GM23338 (cell line): ENCODE measurements around the gene PDE7B. TPM values are rescaled to one million over a fixed set of nuclear protein-coding genes. Genes with fewer than 3 reads are reported as not detected.

Experiments used
- CREB1 ChIP-seq: fragments of 250-450 bp; sonication (Bioruptor Pico); IDR thresholded peaks from 2 replicates; pipeline ENCODE4 v1.5.0; 2020; ENCODE audit warnings: low read depth, mild to moderate bottlenecking, moderate library complexity
- EZH2 ChIP-seq: fragments of 200-600 bp; sonication (generic); IDR thresholded peaks from one replicate; pipeline ENCODE4 v1.8.0; 2017; ENCODE audit warnings: antibody characterized with exemption, mild to moderate bottlenecking, low read depth; ENCODE audit not compliant: unreplicated experiment
- EZH2phosphoT487 ChIP-seq: fragments of 200-600 bp; sonication (generic); IDR thresholded peaks from one replicate; pipeline ENCODE4 v1.8.1; 2018; ENCODE audit warnings: antibody characterized with exemption; ENCODE audit not compliant: unreplicated experiment
- NANOG ChIP-seq: IDR thresholded peaks from 2 replicates; pipeline ENCODE4 v1.6.1; 2016; ENCODE audit warnings: antibody characterized with exemption, borderline replicate concordance
- POLR2AphosphoS5 ChIP-seq: IDR thresholded peaks from 2 replicates; pipeline ENCODE4 v1.6.1; 2016; ENCODE audit warnings: antibody characterized with exemption, low read depth
- STAT1 ChIP-seq: IDR thresholded peaks from one replicate; pipeline ENCODE4 v1.6.1; 2016; ENCODE audit warnings: antibody characterized with exemption; ENCODE audit not compliant: unreplicated experiment
- ZNF114 ChIP-seq: fragments of 250-450 bp; sonication (Bioruptor Pico); IDR thresholded peaks from 2 replicates; pipeline ENCODE4 v1.5.0; 2020; ENCODE audit warnings: mild to moderate bottlenecking, moderate library complexity
- ZNF331 ChIP-seq: fragments of 250-450 bp; sonication (Bioruptor Pico); IDR thresholded peaks from 2 replicates; pipeline ENCODE4 v1.5.0; 2020; ENCODE audit warnings: low read depth, mild to moderate bottlenecking, moderate library complexity
- polyA plus RNA-seq: library from polyadenylated mRNA; unstranded; fragments of >200 nt; fragmentation: Nextera tagmentation; extraction: Ambion mirVana; gene quantifications from 2 replicates; pipeline ENCODE4 v1.2.1, GENCODE V29; 2016
- total RNA-seq: library from RNA; depleted of rRNA; stranded (reverse); fragments of >200 nt; shearing (Covaris generic); gene quantifications from 2 replicates; pipeline ENCODE4 v1.2.3, GENCODE V29; 2014
- TF ChIP-seq, protein P1 (sequence below): fragments of 250-450 bp; sonication (Bioruptor Pico); IDR thresholded peaks from 2 replicates; pipeline ENCODE4 v1.5.0; 2020; ENCODE audit warnings: mild to moderate bottlenecking, moderate library complexity
- TF ChIP-seq, protein P2 (sequence below): IDR thresholded peaks from one replicate; pipeline ENCODE4 v1.6.1; 2018; ENCODE audit warnings: antibody characterized with exemption; ENCODE audit not compliant: unreplicated experiment
- TF ChIP-seq, protein P3 (sequence below), 2 experiments: fragments of 200-600 bp in 1 of 2; sonication (generic) in 1 of 2; conservative IDR thresholded peaks; 2 replicates each; pipeline versions ENCODE4 v1.5.1 to v1.6.1; 2016 to 2017; ENCODE audit warnings: antibody characterized with exemption in 2 of 2, low read depth in 2 of 2, mild to moderate bottlenecking in 2 of 2, moderate library complexity in 1 of 2

The PDE7B gene
- total and polyA plus RNA-seq, 2 experiments from 2014 or later = 0.07 TPM; not detected in 1

DNA sequence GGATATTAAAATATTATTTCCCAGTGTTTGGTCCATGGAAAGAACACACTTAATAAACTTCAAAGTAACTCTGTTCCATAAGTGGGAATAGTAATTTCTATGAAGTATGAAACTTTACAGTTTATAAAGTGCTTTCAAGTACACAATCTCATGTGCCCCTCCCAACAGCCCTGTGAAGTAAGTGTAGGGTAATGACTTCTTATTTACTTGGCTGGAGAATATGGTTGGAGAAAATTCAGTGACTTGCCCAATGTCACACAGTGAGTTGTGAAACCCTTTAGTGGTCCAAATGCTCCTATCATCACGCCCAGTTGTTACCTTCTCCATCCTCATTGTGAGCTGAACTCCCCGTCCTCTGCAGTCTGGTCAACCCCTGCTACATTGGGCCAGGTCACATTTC lies 141.2 kb downstream of the PDE7B start (continued):
- TF ChIP-seq, protein P1, sequence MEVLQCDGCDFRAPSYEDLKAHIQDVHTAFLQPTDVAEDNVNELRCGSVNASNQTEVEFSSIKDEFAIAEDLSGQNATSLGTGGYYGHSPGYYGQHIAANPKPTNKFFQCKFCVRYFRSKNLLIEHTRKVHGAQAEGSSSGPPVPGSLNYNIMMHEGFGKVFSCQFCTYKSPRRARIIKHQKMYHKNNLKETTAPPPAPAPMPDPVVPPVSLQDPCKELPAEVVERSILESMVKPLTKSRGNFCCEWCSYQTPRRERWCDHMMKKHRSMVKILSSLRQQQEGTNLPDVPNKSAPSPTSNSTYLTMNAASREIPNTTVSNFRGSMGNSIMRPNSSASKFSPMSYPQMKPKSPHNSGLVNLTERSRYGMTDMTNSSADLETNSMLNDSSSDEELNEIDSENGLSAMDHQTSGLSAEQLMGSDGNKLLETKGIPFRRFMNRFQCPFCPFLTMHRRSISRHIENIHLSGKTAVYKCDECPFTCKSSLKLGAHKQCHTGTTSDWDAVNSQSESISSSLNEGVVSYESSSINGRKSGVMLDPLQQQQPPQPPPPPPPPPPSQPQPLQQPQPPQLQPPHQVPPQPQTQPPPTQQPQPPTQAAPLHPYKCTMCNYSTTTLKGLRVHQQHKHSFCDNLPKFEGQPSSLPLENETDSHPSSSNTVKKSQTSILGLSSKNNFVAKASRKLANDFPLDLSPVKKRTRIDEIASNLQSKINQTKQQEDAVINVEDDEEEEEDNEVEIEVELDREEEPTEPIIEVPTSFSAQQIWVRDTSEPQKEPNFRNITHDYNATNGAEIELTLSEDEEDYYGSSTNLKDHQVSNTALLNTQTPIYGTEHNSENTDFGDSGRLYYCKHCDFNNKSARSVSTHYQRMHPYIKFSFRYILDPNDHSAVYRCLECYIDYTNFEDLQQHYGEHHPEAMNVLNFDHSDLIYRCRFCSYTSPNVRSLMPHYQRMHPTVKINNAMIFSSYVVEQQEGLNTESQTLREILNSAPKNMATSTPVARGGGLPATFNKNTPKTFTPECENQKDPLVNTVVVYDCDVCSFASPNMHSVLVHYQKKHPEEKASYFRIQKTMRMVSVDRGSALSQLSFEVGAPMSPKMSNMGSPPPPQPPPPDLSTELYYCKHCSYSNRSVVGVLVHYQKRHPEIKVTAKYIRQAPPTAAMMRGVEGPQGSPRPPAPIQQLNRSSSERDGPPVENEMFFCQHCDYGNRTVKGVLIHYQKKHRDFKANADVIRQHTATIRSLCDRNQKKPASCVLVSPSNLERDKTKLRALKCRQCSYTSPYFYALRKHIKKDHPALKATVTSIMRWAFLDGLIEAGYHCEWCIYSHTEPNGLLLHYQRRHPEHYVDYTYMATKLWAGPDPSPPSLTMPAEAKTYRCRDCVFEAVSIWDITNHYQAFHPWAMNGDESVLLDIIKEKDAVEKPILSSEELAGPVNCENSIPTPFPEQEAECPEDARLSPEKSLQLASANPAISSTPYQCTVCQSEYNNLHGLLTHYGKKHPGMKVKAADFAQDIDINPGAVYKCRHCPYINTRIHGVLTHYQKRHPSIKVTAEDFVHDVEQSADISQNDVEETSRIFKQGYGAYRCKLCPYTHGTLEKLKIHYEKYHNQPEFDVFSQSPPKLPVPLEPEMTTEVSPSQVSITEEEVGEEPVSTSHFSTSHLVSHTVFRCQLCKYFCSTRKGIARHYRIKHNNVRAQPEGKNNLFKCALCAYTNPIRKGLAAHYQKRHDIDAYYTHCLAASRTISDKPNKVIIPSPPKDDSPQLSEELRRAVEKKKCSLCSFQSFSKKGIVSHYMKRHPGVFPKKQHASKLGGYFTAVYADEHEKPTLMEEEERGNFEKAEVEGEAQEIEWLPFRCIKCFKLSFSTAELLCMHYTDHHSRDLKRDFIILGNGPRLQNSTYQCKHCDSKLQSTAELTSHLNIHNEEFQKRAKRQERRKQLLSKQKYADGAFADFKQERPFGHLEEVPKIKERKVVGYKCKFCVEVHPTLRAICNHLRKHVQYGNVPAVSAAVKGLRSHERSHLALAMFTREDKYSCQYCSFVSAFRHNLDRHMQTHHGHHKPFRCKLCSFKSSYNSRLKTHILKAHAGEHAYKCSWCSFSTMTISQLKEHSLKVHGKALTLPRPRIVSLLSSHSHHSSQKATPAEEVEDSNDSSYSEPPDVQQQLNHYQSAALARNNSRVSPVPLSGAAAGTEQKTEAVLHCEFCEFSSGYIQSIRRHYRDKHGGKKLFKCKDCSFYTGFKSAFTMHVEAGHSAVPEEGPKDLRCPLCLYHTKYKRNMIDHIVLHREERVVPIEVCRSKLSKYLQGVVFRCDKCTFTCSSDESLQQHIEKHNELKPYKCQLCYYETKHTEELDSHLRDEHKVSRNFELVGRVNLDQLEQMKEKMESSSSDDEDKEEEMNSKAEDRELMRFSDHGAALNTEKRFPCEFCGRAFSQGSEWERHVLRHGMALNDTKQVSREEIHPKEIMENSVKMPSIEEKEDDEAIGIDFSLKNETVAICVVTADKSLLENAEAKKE (CRISPR knock-in tag) = no peak
- TF ChIP-seq EZH2phosphoT487 = no peak
- no peak for TF ChIP-seq POLR2AphosphoS5
- TF ChIP-seq ZNF331 = no peak
- no peak for TF ChIP-seq CREB1
- TF ChIP-seq EZH2 = no peak
- TF ChIP-seq, protein P2, sequence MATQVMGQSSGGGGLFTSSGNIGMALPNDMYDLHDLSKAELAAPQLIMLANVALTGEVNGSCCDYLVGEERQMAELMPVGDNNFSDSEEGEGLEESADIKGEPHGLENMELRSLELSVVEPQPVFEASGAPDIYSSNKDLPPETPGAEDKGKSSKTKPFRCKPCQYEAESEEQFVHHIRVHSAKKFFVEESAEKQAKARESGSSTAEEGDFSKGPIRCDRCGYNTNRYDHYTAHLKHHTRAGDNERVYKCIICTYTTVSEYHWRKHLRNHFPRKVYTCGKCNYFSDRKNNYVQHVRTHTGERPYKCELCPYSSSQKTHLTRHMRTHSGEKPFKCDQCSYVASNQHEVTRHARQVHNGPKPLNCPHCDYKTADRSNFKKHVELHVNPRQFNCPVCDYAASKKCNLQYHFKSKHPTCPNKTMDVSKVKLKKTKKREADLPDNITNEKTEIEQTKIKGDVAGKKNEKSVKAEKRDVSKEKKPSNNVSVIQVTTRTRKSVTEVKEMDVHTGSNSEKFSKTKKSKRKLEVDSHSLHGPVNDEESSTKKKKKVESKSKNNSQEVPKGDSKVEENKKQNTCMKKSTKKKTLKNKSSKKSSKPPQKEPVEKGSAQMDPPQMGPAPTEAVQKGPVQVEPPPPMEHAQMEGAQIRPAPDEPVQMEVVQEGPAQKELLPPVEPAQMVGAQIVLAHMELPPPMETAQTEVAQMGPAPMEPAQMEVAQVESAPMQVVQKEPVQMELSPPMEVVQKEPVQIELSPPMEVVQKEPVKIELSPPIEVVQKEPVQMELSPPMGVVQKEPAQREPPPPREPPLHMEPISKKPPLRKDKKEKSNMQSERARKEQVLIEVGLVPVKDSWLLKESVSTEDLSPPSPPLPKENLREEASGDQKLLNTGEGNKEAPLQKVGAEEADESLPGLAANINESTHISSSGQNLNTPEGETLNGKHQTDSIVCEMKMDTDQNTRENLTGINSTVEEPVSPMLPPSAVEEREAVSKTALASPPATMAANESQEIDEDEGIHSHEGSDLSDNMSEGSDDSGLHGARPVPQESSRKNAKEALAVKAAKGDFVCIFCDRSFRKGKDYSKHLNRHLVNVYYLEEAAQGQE = no peak
- no peak for TF ChIP-seq STAT1
- TF ChIP-seq NANOG = no peak
- TF ChIP-seq ZNF114 (CRISPR knock-in tag) = no peak
- TF ChIP-seq, protein P3, sequence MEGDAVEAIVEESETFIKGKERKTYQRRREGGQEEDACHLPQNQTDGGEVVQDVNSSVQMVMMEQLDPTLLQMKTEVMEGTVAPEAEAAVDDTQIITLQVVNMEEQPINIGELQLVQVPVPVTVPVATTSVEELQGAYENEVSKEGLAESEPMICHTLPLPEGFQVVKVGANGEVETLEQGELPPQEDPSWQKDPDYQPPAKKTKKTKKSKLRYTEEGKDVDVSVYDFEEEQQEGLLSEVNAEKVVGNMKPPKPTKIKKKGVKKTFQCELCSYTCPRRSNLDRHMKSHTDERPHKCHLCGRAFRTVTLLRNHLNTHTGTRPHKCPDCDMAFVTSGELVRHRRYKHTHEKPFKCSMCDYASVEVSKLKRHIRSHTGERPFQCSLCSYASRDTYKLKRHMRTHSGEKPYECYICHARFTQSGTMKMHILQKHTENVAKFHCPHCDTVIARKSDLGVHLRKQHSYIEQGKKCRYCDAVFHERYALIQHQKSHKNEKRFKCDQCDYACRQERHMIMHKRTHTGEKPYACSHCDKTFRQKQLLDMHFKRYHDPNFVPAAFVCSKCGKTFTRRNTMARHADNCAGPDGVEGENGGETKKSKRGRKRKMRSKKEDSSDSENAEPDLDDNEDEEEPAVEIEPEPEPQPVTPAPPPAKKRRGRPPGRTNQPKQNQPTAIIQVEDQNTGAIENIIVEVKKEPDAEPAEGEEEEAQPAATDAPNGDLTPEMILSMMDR (conservative IDR thresholded peaks at IDR 0.05; ENCODE audit: low read depth in 2 of 2) = no peak
